Neutrophil (primary cell): ENCODE data around the gene COL2A1.

Experiments
- H3K27ac ChIP-seq: fragments of 200-600 bp; sonication (generic); 2 replicates; pipeline ENCODE4 v1.5.1; 2016; ENCODE audit warnings: mild to moderate bottlenecking, moderate library complexity
- H3K27me3 ChIP-seq: fragments of 200-600 bp; sonication (generic); 2 replicates; pipeline ENCODE4 v1.6.0; 2016; ENCODE audit warnings: mild to moderate bottlenecking
- H3K36me3 ChIP-seq: fragments of 200-600 bp; sonication (generic); 2 replicates; pipeline ENCODE4 v1.5.1; 2017
- H3K4me1 ChIP-seq, 2 experiments: fragments of 200-600 bp in 1 of 2; sonication (generic) in 1 of 2; 1 replicate in 1 of 2; 2 replicates in 1 of 2; pipeline versions ENCODE4 v1.5.1 to v1.6.1; 2013 to 2016; ENCODE audit warnings: low read depth in 1 of 2, low read length in 1 of 2, mild to moderate bottlenecking in 1 of 2, moderate library complexity in 1 of 2; ENCODE audit not compliant: control insufficient read depth in 1 of 2, insufficient read depth in 1 of 2
- H3K4me3 ChIP-seq, 2 experiments: fragments of 200-600 bp in 1 of 2; sonication (generic) in 1 of 2; 1 replicate in 1 of 2; 2 replicates in 1 of 2; pipeline ENCODE4 v1.5.1; 2013 to 2016; ENCODE audit warnings: low read depth in 1 of 2, low read length in 1 of 2, mild to moderate bottlenecking in 1 of 2, moderate library complexity in 1 of 2
- H3K9me3 ChIP-seq: fragments of 200-600 bp; sonication (generic); 2 replicates; pipeline ENCODE4 v1.5.1; 2016
- CTCF ChIP-seq: fragments of 200-600 bp; sonication (generic); IDR thresholded peaks from 2 replicates; pipeline ENCODE4 v1.5.1; 2016; ENCODE audit warnings: antibody characterized with exemption

COL2A1 gene

GRCh38 chr12:47987411-47988072 lies 16.7 kb downstream of the COL2A1 start:
- Histone ChIP-seq H3K4me1 (peaks cover 0 to 4% of the 10 kb centered on the region in 2 experiments), H3K4me3 (no peak overlapping the region), H3K36me3 (no peaks in the 10 kb centered on the region), H3K27ac (no peak overlapping the region), H3K27me3 (peaks cover 25% of the 10 kb centered on the region), H3K9me3 (no peaks in the 10 kb centered on the region)
- TF ChIP-seq CTCF, result no peak

- no peak for TF ChIP-seq CTCF
- Histone ChIP-seq H3K36me3 (no peaks in the 10 kb centered on the region), H3K9me3 (no peaks in the 10 kb centered on the region), H3K4me3 (no peak overlapping the region), H3K27ac (no peak overlapping the region), H3K27me3 (peaks cover 18% of the 10 kb centered on the region), H3K4me1 (peaks cover 0 to 4% of the 10 kb centered on the region in 2 experiments)
Measured at GRCh38 chr12:47986832-47987231, 17.4 kb downstream of the COL2A1 start.

- Histone ChIP-seq H3K36me3 (no peaks in the 10 kb centered on the region), H3K9me3 (no peaks in the 10 kb centered on the region), H3K27me3 (peaks cover 12% of the 10 kb centered on the region), H3K27ac (no peak overlapping the region), H3K4me1 (peaks cover 0 to 4% of the 10 kb centered on the region in 2 experiments), H3K4me3 (no peak overlapping the region)
- no peak for TF ChIP-seq CTCF
Measured at GRCh38 chr12:47986291-47986660, 18.0 kb downstream of the COL2A1 start.

- no peak for TF ChIP-seq CTCF
- Histone ChIP-seq H3K27me3 (peaks cover 12% of the 10 kb centered on the region), H3K36me3 (no peaks in the 10 kb centered on the region), H3K9me3 (no peaks in the 10 kb centered on the region), H3K27ac (no peak overlapping the region), H3K4me1 (peaks cover 0 to 4% of the 10 kb centered on the region in 2 experiments), H3K4me3 (no peak overlapping the region)
Measured at GRCh38 chr12:47985596-47986290, 18.5 kb downstream of the COL2A1 start.

GRCh38 chr12:47984331-47984801 lies 19.9 kb downstream of the COL2A1 start:
- Histone ChIP-seq H3K36me3 (no peaks in the 10 kb centered on the region), H3K4me3 (no peak overlapping the region), H3K27me3 (peaks cover 7% of the 10 kb centered on the region), H3K4me1 (no peaks in the 10 kb centered on the region), H3K9me3 (no peaks in the 10 kb centered on the region), H3K27ac (no peak overlapping the region)
- no peak for TF ChIP-seq CTCF
